CD14-positive monocyte (primary cell): ENCODE measurements around the gene KAZN. TPM values are rescaled to one million over a fixed set of nuclear protein-coding genes. Genes with fewer than 3 reads are reported as not detected.

ENCODE experiments used
- DNase-seq, 3 donors: peaks; one replicate each; pipeline ENCODE4 v3.0.0-alpha.2; 2011 to 2022
- H2AFZ ChIP-seq: 2 replicates; pipeline ENCODE4 v1.6.0; 2012; ENCODE audit warnings: mild to moderate bottlenecking, low read depth, low read length, inconsistent platforms; ENCODE audit not compliant: insufficient read depth, poor library complexity, severe bottlenecking
- H3K27ac ChIP-seq, 2 donors: 1 replicate in 1 of 2; 2 replicates in 1 of 2; pipeline ENCODE4 v1.5.1; 2012 to 2013; ENCODE audit warnings: low read length in 2 of 2, control low read depth in 1 of 2, inconsistent platforms in 1 of 2, low read depth in 1 of 2, mild to moderate bottlenecking in 1 of 2
- H3K27me3 ChIP-seq, 2 donors: one replicate each; pipeline versions ENCODE4 v1.6.0 to v1.6.1; 2011 to 2013; ENCODE audit warnings: low read length in 2 of 2; ENCODE audit not compliant: control insufficient read depth in 2 of 2, insufficient read depth in 2 of 2
- H3K36me3 ChIP-seq, 2 donors: replicated peaks in 1 of 2; 1 replicate in 1 of 2; 2 replicates in 1 of 2; pipeline versions ENCODE4 v1.5.1 to v1.6.1; 2012 to 2013; ENCODE audit warnings: low read length in 2 of 2, control low read depth in 1 of 2, inconsistent platforms in 1 of 2, mild to moderate bottlenecking in 1 of 2; ENCODE audit not compliant: insufficient read depth in 2 of 2, control insufficient read depth in 1 of 2
- H3K4me1 ChIP-seq, 2 donors: 1 replicate in 1 of 2; 2 replicates in 1 of 2; pipeline versions ENCODE4 v1.5.1 to v1.6.1; 2012 to 2013; ENCODE audit warnings: low read length in 2 of 2, control low read depth in 1 of 2, inconsistent platforms in 1 of 2, mild to moderate bottlenecking in 1 of 2, moderate library complexity in 1 of 2; ENCODE audit not compliant: insufficient read depth in 2 of 2, control insufficient read depth in 1 of 2
- H3K4me2 ChIP-seq: replicated peaks from 2 replicates; pipeline ENCODE3; 2012; ENCODE audit warnings: low read length, moderate library complexity, mild to moderate bottlenecking; ENCODE audit not compliant: poor library complexity, severe bottlenecking; ENCODE audit errors: extremely low read depth
- H3K4me3 ChIP-seq, 3 experiments: fragments of 200-600 bp in 1 of 3; sonication (generic) in 1 of 3; replicated peaks in 1 of 3; 1 replicate in 2 of 3; 2 replicates in 1 of 3; pipeline ENCODE4 v1.5.1; 2011 to 2013; ENCODE audit warnings: low read length in 3 of 3, mild to moderate bottlenecking in 3 of 3, control low read depth in 2 of 3, low read depth in 2 of 3, inconsistent platforms in 1 of 3, moderate library complexity in 1 of 3
- H3K79me2 ChIP-seq: 2 replicates; pipeline ENCODE4 v1.6.0; 2012; ENCODE audit warnings: mild to moderate bottlenecking, control low read depth, inconsistent platforms, low read length, moderate library complexity; ENCODE audit not compliant: insufficient read depth
- H3K9ac ChIP-seq: 2 replicates; pipeline ENCODE4 v1.6.0; 2017; ENCODE audit warnings: low read length, mild to moderate bottlenecking; ENCODE audit not compliant: insufficient read depth, poor library complexity, severe bottlenecking
- H3K9me3 ChIP-seq, 2 donors: replicated peaks in 1 of 2; 1 replicate in 1 of 2; 2 replicates in 1 of 2; pipeline versions ENCODE4 v1.5.1 to v1.6.1; 2012 to 2013; ENCODE audit warnings: low read length in 2 of 2, control low read depth in 1 of 2; ENCODE audit not compliant: control insufficient read depth in 1 of 2, insufficient read depth in 1 of 2
- H4K20me1 ChIP-seq: 2 replicates; pipeline ENCODE4 v1.6.0; 2012; ENCODE audit warnings: mild to moderate bottlenecking, low read length, control low read depth, moderate library complexity; ENCODE audit not compliant: insufficient read depth
- H3K27ac Mint-ChIP-seq, 7 donors: one replicate each; pipeline ENCODE4 v1.8.0; 2020; ENCODE audit warnings: mild to moderate bottlenecking in 7 of 7, mixed read lengths in 7 of 7, moderate library complexity in 6 of 7, inconsistent platforms in 2 of 7
- H3K27me3 Mint-ChIP-seq, 3 donors: one replicate each; pipeline ENCODE4 v1.8.0; 2021 to 2022; ENCODE audit warnings: low read depth in 3 of 3, mild to moderate bottlenecking in 3 of 3, mixed read lengths in 3 of 3, moderate library complexity in 3 of 3, inconsistent platforms in 1 of 3
- H3K36me3 Mint-ChIP-seq, 2 donors: one replicate each; pipeline ENCODE4 v1.8.0; 2020; ENCODE audit warnings: mixed read lengths in 2 of 2, inconsistent platforms in 1 of 2, mild to moderate bottlenecking in 1 of 2
- H3K4me1 Mint-ChIP-seq: one replicate; pipeline ENCODE4 v1.8.0; 2020; ENCODE audit warnings: mild to moderate bottlenecking, mixed read lengths
- H3K4me3 Mint-ChIP-seq, 2 donors: one replicate each; pipeline ENCODE4 v1.8.0; 2020; ENCODE audit warnings: mild to moderate bottlenecking in 2 of 2, mixed read lengths in 2 of 2, moderate library complexity in 1 of 2
- H3K9me3 Mint-ChIP-seq, 7 donors: one replicate each; pipeline ENCODE4 v1.8.0; 2020 to 2022; ENCODE audit warnings: mixed read lengths in 7 of 7, mild to moderate bottlenecking in 6 of 7, moderate library complexity in 6 of 7, inconsistent platforms in 2 of 7
- CTCF ChIP-seq: fragments of 200-600 bp; IDR thresholded peaks from one replicate; pipeline ENCODE4 v1.8.0; 2022; ENCODE audit warnings: antibody characterized with exemption, mild to moderate bottlenecking
- WGBS: methylation state at CpG from one replicate; pipeline ENCODE4 v1.1.5; 2013; ENCODE audit warnings: missing lambda C conversion rate; ENCODE audit not compliant: insufficient coverage; 5-methylcytosine and 5-hydroxymethylcytosine counted together
- intact Hi-C, 2 donors: fragments of 100-400 bp; cut with micrococcal nuclease; formaldehyde crosslinking; loops; one replicate each; pipeline versions ENCODE4 v1.15.0 to v1.15.1; 2023
- polyA plus RNA-seq, 3 donors: library from polyadenylated mRNA; depleted of rRNA in 1 of 3; unstranded in 2 of 3; stranded (reverse) in 1 of 3; fragments of 300-500 nt in 2 of 3; fragments of >200 nt in 1 of 3; fragmentation: Illumina TruSeq in 2 of 3; gene quantifications; 1 replicate in 2 of 3; 2 replicates in 1 of 3; pipeline ENCODE4 v1.2.3, GENCODE V29; 2012 to 2021

Gene KAZN
- polyA plus RNA-seq, 3 donors: not detected

- H3K27me3 Mint-ChIP-seq: peaks cover 0 to 5% (median 0%) of the 10 kb centered on the region in 3 donors
- H3K9me3 Mint-ChIP-seq: peaks cover 0 to 4% (median 0%) of the 10 kb centered on the region in 7 donors
- Histone ChIP-seq H2AFZ (no peak overlapping the region), H4K20me1 (no peaks in the 10 kb centered on the region), H3K4me3 (no peak overlapping the region), H3K9me3 (no peaks in the 10 kb centered on the region), H3K9ac (no peak overlapping the region), H3K36me3 (no peaks in the 10 kb centered on the region), H3K27me3 (no peaks in the 10 kb centered on the region), H3K4me1 (no peaks in the 10 kb centered on the region), H3K4me2 (no peak overlapping the region), H3K79me2 (no peaks in the 10 kb centered on the region), H3K27ac (no peak overlapping the region)
- no peak for DNase-seq
- no peak overlapping the region for H3K27ac Mint-ChIP-seq
- no peak for TF ChIP-seq CTCF
- 43% methylated on average over 15 of the region's 17 CpGs for WGBS
- H3K4me3 Mint-ChIP-seq: no peak overlapping the region
- intact Hi-C loops: no loop called here
- H3K36me3 Mint-ChIP-seq: no peaks in the 10 kb centered on the region
- no peaks in the 10 kb centered on the region for H3K4me1 Mint-ChIP-seq
Observed at GRCh38 chr1:14980621-14981218, 382.2 kb downstream of the KAZN start.

- H3K27me3 Mint-ChIP-seq: peaks cover 0 to 5% (median 0%) of the 10 kb centered on the region in 3 donors
- H3K36me3 ChIP-seq: no peaks in the 10 kb centered on the region
- H3K79me2 ChIP-seq: no peaks in the 10 kb centered on the region
- no peaks in the 10 kb centered on the region for H3K4me1 Mint-ChIP-seq
- no peak for DNase-seq
- TF ChIP-seq CTCF: no peak
- no peaks in the 10 kb centered on the region for H3K4me1 ChIP-seq
- H3K27ac ChIP-seq: no peak overlapping the region
- no peaks in the 10 kb centered on the region for H3K36me3 Mint-ChIP-seq
- no peak overlapping the region for H3K9ac ChIP-seq
- no peak overlapping the region for H3K4me2 ChIP-seq
- 99% methylated on average over 10 of the region's 14 CpGs for WGBS
- H3K4me3 ChIP-seq: no peak overlapping the region
- no peak overlapping the region for H3K27ac Mint-ChIP-seq
- H3K27me3 ChIP-seq: no peaks in the 10 kb centered on the region
- no peak overlapping the region for H3K4me3 Mint-ChIP-seq
- H3K9me3 Mint-ChIP-seq: peaks cover 0 to 4% (median 0%) of the 10 kb centered on the region in 7 donors
- H4K20me1 ChIP-seq: no peaks in the 10 kb centered on the region
- intact Hi-C loops: no loop called here
- H2AFZ ChIP-seq: no peak overlapping the region
- H3K9me3 ChIP-seq: no peaks in the 10 kb centered on the region
Observed at GRCh38 chr1:14982029-14982428, 383.5 kb downstream of the KAZN start.
